ENCODE data around the gene MRPS6.

Gene MRPS6

DNA sequence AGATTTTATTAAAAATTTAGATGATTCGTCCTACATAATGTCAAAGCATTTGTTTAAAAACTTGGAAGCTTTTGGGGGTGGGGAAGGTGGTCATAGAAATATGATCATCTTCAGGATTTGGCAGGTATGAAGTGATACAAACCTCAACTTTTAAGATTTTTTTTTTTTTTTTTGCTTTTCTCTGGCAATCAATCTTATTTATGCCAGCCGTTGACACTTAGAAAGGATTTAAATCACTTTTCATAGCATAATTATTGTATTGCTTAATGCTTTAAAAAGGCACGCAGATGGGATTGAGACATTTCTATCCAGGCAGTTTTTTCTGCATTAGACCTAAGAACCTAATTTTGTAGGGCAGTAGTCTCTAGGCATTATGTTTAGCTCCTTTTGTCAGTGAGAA is 19.7 kb downstream of the MRPS6 start:
- no peak for DNase-seq (ENCODE audit: extremely low read depth, insufficient read length)
- Histone ChIP-seq H3K36me3 (ENCODE audit: control insufficient read depth, insufficient read depth, low read length) (peaks cover 8% of the 10 kb centered on the region), H3K27me3 (replicated peaks; ENCODE audit: control insufficient read depth, insufficient read depth, low read length) (no peaks in the 10 kb centered on the region), H3K4me3 (replicated peaks; ENCODE audit: low read depth, low read length) (no peak overlapping the region)
- TF ChIP-seq, protein P1, sequence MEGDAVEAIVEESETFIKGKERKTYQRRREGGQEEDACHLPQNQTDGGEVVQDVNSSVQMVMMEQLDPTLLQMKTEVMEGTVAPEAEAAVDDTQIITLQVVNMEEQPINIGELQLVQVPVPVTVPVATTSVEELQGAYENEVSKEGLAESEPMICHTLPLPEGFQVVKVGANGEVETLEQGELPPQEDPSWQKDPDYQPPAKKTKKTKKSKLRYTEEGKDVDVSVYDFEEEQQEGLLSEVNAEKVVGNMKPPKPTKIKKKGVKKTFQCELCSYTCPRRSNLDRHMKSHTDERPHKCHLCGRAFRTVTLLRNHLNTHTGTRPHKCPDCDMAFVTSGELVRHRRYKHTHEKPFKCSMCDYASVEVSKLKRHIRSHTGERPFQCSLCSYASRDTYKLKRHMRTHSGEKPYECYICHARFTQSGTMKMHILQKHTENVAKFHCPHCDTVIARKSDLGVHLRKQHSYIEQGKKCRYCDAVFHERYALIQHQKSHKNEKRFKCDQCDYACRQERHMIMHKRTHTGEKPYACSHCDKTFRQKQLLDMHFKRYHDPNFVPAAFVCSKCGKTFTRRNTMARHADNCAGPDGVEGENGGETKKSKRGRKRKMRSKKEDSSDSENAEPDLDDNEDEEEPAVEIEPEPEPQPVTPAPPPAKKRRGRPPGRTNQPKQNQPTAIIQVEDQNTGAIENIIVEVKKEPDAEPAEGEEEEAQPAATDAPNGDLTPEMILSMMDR (IDR thresholded peaks at IDR 0.05; ENCODE audit: insufficient read depth, low read length, poor library complexity, severe bottlenecking): no peak

DNA sequence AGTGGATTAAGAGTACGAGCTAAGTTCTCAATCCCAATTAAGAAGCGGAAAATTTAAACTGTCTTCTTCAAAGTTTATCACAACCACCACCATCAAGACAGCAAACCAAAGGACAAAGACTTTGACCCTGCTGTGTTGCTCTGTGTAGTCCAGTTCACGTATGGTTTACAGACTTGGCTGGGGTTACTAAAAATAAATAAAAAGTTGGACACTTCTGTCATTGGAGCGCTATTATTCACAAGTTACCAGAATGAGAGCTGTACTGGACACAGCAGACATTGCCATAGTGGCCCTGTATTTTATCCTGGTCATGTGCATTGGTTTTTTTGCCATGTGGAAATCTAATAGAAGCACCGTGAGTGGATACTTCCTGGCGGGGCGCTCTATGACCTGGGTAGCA is 21.6 kb downstream of the MRPS6 start:
- Histone ChIP-seq H3K4me3 (replicated peaks; ENCODE audit: low read depth, low read length) (no peak overlapping the region), H3K27me3 (replicated peaks; ENCODE audit: control insufficient read depth, insufficient read depth, low read length) (no peaks in the 10 kb centered on the region), H3K36me3 (ENCODE audit: control insufficient read depth, insufficient read depth, low read length) (peaks cover 10% of the 10 kb centered on the region)
- DNase-seq (ENCODE audit: extremely low read depth, insufficient read length): no peak
- TF ChIP-seq, protein P1 (IDR thresholded peaks at IDR 0.05; ENCODE audit: insufficient read depth, low read length, poor library complexity, severe bottlenecking): no peak

DNA sequence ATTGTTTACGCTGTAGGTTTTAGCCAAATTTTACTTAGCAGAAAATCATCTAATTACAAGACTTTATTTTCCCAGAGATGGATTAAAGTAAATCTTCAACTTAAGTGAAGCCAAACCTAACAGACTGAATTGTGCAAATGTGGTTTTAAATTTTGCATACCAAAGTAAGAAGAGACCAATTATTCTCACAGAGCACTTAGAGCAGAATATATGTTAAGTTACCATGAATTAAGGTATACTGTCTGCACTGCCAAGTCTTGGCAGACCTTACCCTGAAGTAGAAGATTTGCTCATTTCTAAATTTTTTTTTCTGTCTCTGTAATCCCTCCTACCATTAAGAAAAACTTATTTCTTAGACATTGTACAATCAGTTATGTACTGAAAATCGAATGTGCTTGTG is 24.1 kb downstream of the MRPS6 start:
- Histone ChIP-seq H3K4me3 (replicated peaks; ENCODE audit: low read depth, low read length) (no peak overlapping the region), H3K27me3 (replicated peaks; ENCODE audit: control insufficient read depth, insufficient read depth, low read length) (no peaks in the 10 kb centered on the region), H3K36me3 (ENCODE audit: control insufficient read depth, insufficient read depth, low read length) (peaks cover 11% of the 10 kb centered on the region)
- TF ChIP-seq, protein P1 (IDR thresholded peaks at IDR 0.05; ENCODE audit: insufficient read depth, low read length, poor library complexity, severe bottlenecking): no peak
- no peak for DNase-seq (ENCODE audit: extremely low read depth, insufficient read length)

DNA sequence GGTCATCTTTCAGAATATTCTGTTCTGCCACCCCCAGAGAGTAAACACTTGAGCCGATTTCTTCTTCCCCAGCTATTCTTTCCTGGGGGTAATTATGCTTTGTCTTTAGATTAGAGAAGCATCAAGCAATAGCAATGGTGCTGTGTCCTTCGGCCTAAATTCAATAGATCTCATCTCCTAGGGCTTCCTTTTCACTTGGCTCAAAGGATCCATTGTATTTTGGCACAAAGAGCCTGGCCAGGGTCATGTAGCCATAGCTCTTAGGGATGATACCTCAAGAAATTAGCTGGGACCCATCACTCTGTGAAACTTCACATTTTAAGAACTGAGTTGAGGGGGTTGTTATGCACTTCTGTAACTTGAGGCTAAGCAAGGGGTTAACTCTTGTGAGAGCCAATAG is 27.0 kb downstream of the MRPS6 start:
- no peaks in the 10 kb centered on the region for H3K27me3 ChIP-seq (replicated peaks; ENCODE audit: control insufficient read depth, insufficient read depth, low read length)
- DNase-seq (ENCODE audit: extremely low read depth, insufficient read length): no peak
- H3K4me3 ChIP-seq (replicated peaks; ENCODE audit: low read depth, low read length): no peak overlapping the region
- TF ChIP-seq, protein P1 (IDR thresholded peaks at IDR 0.05; ENCODE audit: insufficient read depth, low read length, poor library complexity, severe bottlenecking): no peak
- H3K36me3 ChIP-seq (ENCODE audit: control insufficient read depth, insufficient read depth, low read length): peaks cover 10% of the 10 kb centered on the region

DNA sequence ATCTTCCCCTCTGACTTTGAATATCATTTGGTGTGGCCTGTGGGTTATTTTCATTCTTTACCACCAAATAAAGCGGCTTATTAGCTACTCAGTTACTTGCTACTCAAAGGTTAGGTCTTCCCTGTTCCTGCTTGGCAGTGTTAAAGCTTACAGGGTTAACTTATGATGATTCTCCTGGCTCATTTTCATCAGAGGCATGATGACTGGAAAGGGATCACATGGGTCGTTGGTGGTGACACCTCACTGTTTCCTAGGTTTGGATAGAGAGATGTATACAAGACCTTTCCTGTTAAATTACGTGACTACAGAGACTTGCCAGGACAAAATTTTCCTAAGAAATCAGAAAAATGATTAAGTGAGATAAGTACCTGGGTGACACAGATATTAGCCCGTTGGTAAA is 27.4 kb downstream of the MRPS6 start:
- TF ChIP-seq, protein P1 (IDR thresholded peaks at IDR 0.05; ENCODE audit: insufficient read depth, low read length, poor library complexity, severe bottlenecking): no peak
- Histone ChIP-seq H3K4me3 (replicated peaks; ENCODE audit: low read depth, low read length) (no peak overlapping the region), H3K36me3 (ENCODE audit: control insufficient read depth, insufficient read depth, low read length) (peaks cover 7% of the 10 kb centered on the region), H3K27me3 (replicated peaks; ENCODE audit: control insufficient read depth, insufficient read depth, low read length) (no peaks in the 10 kb centered on the region)
- no peak for DNase-seq (ENCODE audit: extremely low read depth, insufficient read length)

DNA sequence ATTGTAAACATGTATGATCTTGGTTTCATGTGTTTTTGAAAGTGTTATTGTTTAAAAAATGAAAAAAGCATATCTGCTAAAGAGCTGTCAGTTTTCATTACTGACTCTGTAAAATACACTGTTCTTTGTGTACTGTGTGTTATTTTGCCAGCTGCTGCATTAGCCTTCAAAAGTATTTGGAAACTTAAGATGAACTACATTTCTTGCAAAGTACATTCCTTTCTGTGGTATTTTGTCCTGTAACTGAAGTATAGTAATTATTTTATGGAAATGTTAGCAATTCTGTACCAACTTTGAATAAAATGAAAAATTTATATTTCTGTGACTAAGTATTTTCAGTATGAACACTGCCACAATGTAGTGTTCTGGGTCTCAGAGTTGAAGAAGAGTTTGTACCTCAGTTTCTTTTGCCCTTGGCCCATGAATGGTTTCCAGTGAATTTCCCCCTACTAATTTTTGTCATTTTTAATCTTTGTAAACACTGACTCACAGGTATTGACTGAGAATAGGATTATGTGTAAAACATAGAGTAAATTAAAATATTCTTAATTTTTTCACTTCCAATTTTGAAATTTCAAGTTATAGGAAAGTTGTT is 32.7 kb downstream of the MRPS6 start:
- Histone ChIP-seq H3K36me3 (ENCODE audit: control insufficient read depth, insufficient read depth, low read length) (no peaks in the 10 kb centered on the region; the same call in 1 of the 2 replicates), H3K4me3 (replicated peaks; ENCODE audit: low read depth, low read length) (no peak overlapping the region)
- DNase-seq (ENCODE audit: extremely low read depth, insufficient read length): no peak

More for the DNA sequence above, 32.7 kb downstream of the MRPS6 start:
- no peaks in the 10 kb centered on the region for H3K27me3 ChIP-seq (replicated peaks; ENCODE audit: control insufficient read depth, insufficient read depth, low read length)
- TF ChIP-seq, protein P1 (IDR thresholded peaks at IDR 0.05; ENCODE audit: insufficient read depth, low read length, poor library complexity, severe bottlenecking): no peak
